GM18519 (cell line): ENCODE results near the gene RAB2B.

Experiments
- ATAC-seq: cut with Tn5 transposase; IDR thresholded peaks from one replicate; pipeline ENCODE4 v1.9.1; 2021; ENCODE audit warnings: mild to moderate bottlenecking, moderate library complexity; ENCODE audit not compliant: unreplicated experiment, low FRiP score

Gene RAB2B

DNA sequence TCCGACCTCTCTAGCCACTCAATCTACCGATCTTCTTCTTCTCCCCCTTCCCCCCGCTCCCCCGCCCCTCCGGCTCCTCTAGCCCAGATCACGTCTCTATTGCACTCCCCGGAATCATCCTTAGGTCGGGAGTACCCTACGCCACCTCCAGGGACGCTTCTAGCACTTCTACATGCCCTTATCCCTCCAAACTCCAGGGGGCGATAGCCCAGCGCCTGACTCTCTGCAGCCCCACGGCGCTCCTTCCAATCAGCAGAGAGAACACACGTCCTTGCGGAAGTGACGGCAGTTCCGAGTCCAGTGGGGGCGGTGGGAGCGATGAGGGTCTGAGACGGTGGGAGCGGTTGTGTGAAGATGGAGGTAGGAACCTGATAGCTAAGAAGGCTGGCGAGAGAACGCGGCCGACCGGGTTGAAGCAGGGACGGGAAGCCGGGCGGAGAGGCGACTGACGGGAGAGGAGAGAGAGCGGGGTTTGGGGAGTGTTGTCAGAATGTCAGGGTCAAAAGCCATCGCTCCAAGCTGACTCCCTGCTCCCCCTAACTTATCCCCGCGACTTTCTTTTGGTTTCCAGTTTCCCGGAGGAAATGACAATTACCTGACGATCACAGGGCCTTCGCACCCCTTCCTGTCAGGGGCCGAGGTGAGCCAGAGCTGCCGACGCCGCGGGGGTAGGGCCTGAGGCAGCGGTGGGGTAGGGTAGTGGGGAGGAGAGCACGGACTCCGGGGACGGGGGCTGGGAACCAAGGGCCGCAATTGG lies at the start of gene RAB2B, which contains the start of gene TOX4:
RAB2B (minus strand) TSS at position 35 of the 757 bp plus-strand sequence. CDS start 87 bp downstream, outside the sequence.
TOX4 (plus strand) TSS at position 271 of the 757 bp plus-strand sequence; CDS start at position 355, 84 bp downstream.
- ATAC-seq = peak; percentile 99

DNA sequence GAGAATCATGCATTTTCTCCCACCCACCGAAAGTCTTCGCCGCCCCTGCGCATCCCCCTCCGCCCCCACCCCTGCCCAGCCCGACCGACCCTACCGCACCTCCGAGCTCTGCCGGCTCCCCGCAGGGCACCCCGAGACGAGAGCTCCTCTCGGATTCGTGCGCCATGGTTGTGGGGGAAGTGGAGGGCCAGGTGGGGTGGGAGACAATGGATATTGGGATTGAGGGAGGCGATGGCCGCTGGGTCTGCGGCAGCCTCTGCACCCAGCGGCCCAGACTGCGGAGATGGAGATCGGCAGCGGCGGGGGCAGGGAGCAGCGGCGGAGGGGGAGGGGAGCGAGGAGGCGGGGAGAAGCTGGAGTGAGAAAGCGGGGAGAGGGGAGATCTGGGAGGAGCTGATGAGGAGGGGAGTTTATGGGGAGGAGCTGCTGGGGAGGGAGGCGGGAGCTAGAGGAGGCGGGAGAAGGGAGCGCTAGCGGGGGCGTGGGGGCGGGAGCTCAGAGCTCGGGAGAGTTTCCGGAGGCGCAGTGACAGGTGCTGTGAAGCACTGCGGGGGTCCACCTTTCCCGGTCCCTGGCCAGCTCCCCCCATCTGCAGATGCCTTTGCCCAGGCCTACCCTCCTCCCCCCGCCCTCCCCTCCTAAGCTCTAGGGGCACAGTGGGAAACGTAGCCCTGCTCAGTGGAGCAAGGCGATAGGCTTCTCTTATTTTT lies 49.4 kb upstream of the RAB2B start, which contains the start of gene SALL2:
SALL2 (minus strand) TSS at position 385 of the 710 bp plus-strand sequence; CDS start at position 166, 219 bp downstream.
- no peak for ATAC-seq

DNA sequence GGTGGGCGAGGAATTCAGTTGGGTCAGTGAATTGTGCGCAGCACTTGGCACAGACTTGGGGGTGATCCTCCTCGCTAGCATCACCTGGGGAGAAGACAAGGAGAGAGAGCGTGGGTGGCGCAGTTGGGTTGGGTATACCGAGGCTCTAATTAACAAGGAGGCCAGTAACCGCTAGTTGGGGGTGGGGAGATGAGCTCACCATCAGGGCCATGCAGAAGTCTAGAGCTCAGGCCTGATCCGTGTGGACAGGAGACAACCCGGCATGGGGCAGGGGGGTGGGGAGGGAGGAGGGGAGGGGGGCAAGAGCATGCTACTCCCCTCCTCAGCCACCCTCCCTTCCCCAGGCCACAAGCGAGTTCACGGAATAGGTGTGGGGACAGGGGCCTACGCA lies 48.8 kb upstream of the RAB2B start:
- no peak for ATAC-seq

DNA sequence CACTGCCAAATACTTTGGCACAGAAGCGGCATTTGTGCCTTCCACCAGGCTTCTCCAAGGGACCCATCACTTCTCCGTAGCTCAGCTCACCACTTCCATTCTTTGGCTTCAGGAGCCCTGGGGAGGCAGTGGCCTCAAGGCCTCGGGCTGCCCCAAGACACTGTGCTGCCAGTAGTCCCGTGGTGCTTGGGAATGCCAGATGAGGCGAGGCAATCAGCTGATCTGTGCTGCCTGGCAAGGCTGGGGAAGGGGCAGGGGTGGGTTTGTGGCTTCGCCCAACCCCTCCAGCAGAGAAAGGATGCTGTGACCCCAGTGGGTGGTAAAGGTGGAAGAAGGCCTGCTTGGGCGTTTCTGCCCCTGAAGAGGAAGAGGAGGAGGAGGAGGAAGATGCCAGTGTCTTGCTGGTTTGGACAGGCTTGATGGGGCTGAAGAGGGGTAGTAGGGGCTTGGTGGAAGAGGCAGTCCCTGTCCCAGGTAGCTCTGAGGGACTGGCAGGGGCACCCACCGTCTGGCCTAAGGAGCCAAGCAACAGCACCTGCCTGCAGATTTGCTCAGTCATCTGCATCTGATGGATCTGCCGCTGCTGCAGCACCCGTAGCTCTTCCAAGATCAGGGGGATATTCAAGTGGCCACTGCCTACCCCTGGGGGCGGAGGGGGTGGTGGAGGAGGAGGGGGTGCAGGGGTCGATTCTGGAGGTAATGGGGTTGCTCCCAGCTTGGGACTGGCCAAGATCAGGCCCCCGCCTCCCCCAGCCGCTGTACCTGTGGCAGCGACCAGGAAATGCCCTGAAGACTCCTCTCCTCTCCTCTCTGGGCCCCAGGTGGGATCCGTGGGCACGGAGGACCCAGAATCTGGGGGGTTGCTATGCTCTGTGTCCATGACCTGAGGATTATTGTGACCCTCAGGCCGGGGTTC lies 48.1 kb upstream of the RAB2B start:
- ATAC-seq = no peak

DNA sequence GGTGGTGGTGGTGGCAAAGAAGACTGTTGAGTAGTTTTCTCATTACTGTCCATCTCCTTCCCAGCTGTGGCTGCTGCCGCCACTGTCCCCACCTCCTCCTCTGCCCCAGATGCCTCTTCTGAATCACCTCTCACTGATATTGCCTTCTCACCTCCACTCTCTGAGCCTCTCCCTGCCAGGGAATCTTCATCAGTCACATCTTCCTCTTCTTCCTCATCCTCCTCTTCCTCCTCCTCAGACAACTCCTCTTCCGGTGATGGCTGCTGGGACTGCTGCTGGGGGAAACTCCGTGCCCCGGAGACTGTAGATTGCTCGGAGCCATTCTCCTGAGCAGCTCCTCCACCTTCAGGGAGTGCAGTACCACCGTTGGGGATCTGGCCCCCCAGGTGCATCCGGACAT lies 46.4 kb upstream of the RAB2B start:
- no peak for ATAC-seq

DNA sequence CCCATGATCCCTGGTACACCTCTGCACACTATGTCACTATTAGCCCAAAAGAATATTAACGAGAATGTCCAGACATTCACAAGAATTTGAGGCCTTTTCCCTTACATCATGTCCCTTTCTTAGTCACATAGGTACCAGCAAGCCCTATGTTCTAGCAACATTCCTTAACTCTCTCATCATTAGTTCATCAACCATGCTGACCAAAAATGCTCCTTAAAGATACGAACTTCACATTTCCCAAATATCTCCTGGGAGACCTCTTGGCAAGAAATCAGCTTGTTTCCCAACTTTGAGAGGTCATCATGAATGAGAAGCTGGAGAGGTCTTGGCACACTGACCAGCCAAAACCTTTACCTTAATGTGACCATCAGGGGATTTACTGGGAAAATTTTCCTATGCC lies 44.7 kb upstream of the RAB2B start:
- no peak for ATAC-seq

DNA sequence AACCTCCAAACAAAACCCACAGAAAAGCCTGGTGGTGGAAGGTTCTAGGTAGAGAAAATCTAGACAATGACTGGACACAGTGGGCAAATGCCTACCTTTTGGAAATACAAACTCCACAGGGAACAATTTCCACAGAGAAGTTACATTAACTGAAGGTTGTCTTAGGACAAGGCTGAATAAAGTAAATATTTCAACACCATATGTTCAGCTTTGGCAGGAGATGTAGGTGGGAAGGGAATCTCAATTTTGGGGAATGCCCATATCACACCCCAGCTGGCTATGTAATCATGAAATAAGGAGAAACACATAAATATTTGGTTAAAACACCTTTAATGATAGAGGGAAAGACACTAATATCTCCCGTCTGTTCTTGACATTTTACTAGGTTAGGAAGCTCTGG lies 44.0 kb upstream of the RAB2B start:
- no peak for ATAC-seq

DNA sequence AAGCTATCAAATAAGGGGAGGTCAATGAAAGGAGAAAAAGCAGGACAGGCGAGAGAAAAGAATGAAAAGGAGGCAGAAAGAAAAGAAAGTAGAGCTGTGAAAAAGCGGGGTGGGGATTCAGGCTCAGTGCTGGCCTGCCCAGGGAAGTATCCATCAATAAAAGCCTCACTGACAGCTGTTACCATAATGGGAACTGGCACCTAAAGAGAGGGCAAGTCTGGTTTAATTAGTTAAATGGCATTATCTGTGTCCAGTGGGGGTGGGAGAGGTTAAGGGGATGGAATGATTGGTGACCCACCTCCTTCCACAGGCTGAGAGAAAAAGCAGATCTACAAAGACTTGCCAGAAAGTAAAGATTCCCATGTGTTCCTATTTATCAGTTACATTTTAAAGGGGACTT lies 42.0 kb upstream of the RAB2B start:
- no peak for ATAC-seq

DNA sequence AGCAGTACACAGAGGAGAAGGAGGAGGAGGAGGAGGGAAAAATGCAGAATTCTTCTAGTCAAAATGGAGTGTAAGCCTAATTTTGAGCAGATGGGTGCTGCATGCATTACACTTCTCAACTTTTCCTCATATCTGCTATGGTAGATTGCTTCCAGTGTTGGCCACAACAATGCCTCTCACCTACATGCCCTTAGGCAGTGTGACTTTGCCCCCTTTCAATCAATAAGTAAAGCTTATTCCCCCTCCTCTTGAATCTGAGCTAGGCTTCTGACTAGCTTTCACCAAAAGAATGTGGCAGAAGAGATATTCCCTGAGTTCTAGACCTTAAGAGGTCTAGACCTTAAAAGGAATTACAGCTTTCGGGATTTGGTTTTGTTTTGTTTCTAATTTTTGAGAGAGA lies 37.6 kb upstream of the RAB2B start:
- ATAC-seq = no peak

DNA sequence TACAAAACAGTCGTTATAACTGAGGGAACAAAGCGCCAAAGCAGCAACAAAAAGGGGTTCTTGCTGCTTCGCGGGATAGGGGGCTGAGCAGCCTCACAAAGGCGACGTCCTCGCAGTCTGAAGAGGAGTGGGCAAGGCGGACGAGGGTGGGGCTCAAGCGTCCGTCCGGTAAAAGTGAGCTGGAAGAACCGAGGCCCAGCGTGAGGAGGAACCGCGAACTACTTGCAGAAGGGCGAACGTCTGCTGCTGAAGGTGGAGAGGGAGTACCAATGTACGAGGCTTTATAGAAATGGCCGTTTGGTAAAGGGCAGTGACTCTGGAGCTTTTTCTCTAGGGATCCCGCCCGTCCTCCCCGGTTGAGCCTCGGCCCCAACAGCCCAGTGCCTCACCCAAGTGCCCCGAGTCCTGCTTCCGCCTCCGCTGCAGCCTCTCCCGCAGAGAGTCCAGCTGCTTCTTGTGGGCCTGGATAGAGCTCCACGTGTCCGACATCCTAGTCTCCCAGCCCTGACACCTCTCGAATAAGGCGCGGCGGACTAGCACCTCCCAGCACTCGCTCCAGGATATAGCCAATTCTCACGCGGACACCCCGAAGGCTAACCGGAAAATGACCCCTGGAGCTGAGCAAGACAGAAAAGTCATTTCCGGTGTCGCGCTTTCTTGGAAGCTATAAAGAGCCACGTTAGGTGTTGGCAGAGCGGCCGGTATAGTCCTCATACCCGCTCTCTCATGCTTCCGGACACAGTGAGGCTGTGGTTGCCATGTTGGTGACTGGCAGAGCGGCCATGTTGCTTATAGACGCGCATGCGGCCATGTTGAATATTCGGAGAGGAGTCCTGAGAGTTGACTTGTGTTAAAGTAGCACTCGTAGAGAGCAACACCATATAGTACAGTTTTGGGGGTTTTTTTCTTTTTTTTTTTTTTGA lies 34.2 kb upstream of the RAB2B start, which contains the start of gene METTL3:
METTL3 (minus strand) TSS at position 606 of the 923 bp plus-strand sequence; CDS start at position 489, 117 bp downstream.
- peak; percentile 95 for ATAC-seq

DNA sequence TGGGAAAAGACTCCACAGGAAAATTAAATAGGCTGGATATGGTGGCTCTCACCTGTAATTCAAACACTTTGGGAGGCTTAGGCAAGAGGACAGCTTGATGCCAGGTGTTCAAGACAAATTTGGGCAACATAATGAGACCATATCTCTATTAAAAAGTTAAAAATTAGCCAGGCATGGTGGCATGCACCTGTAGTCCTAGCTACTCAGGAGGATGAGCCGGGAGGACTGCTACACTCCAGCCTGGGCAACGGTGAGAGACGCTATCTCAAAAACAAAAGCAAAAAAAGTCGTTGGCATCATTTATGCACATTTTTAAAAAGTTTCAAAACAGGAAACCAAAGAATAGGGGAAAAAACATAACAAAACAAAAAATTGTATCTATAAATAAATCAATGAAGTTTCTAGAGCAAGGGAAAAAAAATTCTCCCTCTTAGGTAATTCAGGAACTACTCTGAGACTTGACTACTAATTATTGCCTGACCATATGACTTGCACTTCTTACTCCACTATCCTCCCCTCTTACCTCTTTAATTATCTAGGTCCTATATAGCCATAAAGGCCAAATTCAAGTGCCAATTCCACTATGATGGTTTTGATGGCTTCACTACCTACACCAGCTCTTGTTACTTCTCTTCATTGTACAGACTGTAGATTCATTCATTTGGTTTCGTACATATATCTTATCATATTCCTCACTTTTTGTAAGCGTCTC lies 32.8 kb upstream of the RAB2B start:
- ATAC-seq = no peak

DNA sequence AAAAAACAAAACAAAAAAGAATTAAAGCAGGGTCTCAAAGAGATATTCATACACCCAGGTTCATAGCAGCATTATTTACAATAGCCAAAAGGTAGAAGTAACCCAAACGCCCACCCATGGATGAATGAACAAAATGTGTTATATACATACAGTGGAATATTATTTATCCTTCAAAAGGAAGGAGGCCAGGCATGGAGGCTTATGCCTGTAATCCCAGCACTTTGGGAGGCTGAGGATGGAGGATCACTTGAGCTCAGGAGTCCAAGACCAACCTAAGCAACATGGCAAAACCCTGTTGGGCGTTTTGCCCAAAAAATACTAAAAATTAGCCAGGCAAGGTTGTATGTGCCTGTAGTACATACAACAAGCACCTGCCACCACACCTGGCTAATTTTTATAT lies 29.8 kb upstream of the RAB2B start:
- no peak for ATAC-seq

DNA sequence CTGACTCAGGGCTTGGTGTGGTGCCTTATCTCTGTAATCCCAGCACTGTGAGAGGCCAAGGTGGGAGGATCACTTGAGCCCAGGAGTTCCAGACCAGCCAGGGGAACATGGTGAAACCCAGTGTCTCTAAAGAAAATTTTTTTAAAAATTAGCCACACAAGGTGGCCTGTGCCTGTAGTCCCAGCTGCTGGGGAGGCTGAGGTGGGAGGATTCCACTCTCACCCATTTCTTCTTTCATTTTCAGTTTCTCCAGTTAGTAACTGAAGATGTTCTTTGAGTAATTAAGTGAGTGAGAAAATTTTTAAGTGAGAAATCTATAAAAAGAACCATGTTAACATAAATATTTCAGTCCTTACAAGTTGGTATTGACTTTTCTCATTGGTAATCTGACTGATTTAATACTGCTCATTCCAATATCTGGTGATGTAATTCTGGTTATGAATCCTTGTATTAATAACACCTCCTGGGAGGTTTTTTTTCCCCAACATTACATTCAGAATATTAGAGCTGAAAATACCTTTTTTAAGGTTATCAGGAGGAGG lies 28.3 kb upstream of the RAB2B start:
- ATAC-seq = peak; percentile 70

DNA sequence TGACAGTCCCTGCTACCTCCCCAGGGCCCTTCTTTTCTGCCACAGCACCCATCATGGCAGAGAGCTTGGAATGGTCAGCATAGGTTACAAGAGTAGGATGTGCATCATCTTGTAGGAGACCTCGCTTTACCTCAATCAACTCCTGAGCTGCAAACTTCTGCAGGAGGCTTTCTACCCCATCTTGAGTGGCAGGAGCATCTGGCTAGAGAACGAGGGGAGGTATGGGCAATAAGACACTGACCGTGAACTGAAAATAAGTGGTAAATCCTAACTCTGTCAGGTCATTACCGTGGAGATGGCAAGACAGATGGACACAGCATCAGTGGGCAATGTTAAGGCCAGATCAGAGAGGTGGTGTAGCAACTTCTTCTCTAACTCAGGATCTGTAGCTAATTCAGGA lies 26.6 kb upstream of the RAB2B start:
- ATAC-seq = no peak

DNA sequence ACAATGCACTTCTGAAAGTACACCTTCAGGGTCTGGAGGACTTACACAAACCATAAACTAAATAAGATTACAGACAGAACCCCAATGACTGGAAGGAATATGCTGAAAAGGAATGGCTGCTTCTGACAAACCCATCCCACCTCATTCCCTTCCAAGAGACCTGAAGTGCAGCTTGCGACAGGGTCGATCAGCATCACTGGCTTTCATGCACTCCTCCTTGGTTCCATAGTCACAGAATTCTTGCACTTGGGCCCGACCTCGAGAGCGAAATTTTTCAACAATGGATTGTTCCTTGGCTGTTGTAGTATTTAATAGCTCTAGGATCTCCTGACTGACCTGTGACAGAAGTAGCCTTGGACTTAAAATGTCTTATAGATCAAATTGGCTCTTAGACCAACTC lies 24.8 kb upstream of the RAB2B start:
- no peak for ATAC-seq

DNA sequence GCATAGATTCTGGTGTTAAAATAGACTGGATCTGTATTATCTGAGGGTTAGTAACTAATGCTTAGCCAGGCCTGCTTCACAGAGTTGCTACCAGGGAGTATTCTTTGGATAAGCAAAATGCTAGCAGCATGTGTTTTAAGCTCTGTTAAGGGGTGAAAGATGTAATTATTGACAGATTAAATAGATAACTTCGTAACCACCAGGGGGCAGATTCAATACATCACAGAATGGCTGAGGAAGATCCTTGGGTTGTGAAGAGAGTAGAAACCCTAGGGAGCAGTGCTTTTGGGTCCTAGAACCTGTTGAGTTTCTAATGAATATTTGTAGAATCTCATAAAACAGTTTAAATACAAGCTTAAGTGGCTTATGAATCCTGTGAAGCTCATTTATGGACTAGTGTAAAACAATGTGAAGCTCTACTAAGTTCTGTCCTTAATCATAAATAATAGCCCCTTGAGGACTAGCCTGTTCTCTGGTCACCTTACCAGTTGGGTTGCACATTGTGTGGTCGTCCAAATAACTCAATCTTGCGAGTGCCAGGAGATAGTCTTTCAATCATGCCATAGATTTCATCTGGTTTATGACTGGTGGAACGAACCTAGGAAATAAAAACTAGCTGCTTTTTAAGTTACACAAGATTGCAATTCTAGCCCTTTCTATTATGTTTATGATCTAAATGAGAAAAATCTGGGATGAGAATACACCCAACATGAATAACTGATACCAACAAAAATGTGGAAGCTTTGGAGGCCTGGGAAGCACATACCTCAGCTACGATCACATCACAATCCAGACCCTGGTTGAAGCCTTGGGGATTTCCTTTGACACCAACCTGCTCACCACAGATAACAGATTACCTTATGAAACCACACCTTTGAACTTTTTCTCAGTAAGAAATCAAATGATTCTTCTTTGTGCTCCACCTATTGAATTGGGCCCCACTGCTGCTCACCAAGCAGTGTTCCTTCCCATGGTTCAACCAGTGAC lies 22.1 kb upstream of the RAB2B start:
- ATAC-seq = no peak

DNA sequence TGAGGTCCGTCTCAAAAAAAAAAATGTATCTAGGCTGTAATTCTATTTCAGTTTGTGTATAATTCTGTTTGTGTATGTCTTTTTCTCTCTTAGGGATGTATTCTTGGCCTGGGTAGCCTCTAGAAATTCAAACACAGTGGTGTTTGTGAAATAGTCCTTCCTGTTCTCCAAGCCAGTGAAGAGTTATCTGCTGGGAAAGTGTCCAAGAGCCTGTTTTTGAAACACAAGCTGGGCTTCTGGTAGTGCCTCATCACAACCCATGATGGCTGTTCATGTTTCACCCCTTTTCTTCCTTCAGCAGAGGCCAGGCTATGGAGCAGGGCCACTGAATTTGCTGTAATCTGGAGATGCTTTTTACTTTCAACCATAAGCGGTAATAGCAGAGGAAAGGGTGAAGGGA lies 19.7 kb upstream of the RAB2B start:
- no peak for ATAC-seq
